Measurements from ENCODE around the gene THRB. TPM values are rescaled to one million over a fixed set of nuclear protein-coding genes. Genes with fewer than 3 reads are reported as not detected.
A peak's percentile ranks its signal among the peaks of the same experiment; 100 is the strongest.

The THRB gene
- total and polyA plus RNA-seq, 9 of the 15 experiments (the other 6 are each of a cell fraction or from before 2014, with no cell fraction given) = 1.7 to 14.9 (median 6.9) TPM

DNA sequence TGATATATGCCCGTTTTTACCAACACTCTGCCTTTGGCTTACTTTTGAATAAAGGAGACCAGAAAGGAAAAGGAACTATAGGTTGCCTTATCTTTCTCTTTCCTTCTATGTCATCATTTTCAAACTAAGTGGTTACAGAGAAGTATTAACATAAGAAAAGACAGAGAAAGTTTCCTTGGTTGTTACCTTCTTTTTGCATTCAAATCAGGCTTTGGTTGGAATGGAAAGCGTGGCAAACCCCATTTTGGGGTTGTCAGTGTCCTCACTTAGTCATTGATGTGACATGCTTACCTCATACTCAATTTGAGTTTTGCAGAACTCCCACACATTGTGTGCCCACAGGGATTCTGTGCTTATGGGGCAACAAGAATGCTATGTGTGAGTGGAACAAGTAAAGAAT, 3.7 kb upstream of the THRB start (continued):
- TF ChIP-seq MYBL2 (IDR thresholded peaks at IDR 0.05; ENCODE audit: low read depth) (no peak), MYBL2 (CRISPR knock-in tag; IDR thresholded peaks at IDR 0.05; ENCODE audit: borderline replicate concordance) (no peak), CCNT2 (IDR thresholded peaks at IDR 0.05; ENCODE audit: borderline replicate concordance, extremely low read depth, insufficient read length, low read depth, low read length) (no peak), FOXA1 (IDR thresholded peaks at IDR 0.05; ENCODE audit: borderline replicate concordance) (no peak), MYC (IDR thresholded peaks at IDR 0.05; ENCODE audit: low read depth, low read length) (no peak), MYC (CRISPR knock-in tag; IDR thresholded peaks at IDR 0.05; ENCODE audit: borderline replicate concordance, low read depth) (0 out of 2 replicates have a peak, but pooled peaks have one; percentile 33), ZNF212 (CRISPR knock-in tag; IDR thresholded peaks at IDR 0.05) (no peak), FOXA3 (CRISPR knock-in tag; conservative IDR thresholded peaks at IDR 0.05 in 1 of 2, IDR thresholded peaks at IDR 0.05 in 1 of 2) (0 out of 4 replicates have a peak, but pooled peaks of 1 of the 2 experiments have one; percentile 20), JUN (IDR thresholded peaks at IDR 0.05; ENCODE audit: borderline replicate concordance, low read depth, low read length) (no peak), JUN (CRISPR knock-in tag; IDR thresholded peaks at IDR 0.05; ENCODE audit: borderline replicate concordance) (no peak), ZNF644 (tag; IDR thresholded peaks at IDR 0.05; ENCODE audit: low read depth) (peak; percentile 66; the same call in 1 of the 2 replicates), EHMT2 (IDR thresholded peaks at IDR 0.05) (no peak), STAT5A (IDR thresholded peaks at IDR 0.05; ENCODE audit: borderline replicate concordance, low read length) (no peak), ZNF778 (CRISPR knock-in tag; IDR thresholded peaks at IDR 0.05) (no peak), NR4A1 (CRISPR knock-in tag; IDR thresholded peaks at IDR 0.05) (no peak), NR4A1 (tag; IDR thresholded peaks at IDR 0.05) (0 out of 2 replicates have a peak, but pooled peaks have one; percentile 54), C11orf30 (IDR thresholded peaks at IDR 0.05; ENCODE audit: low read depth) (no peak), SREBF1 (IDR thresholded peaks at IDR 0.05; ENCODE audit: borderline replicate concordance, low read depth, low read length) (no peak), NFE2 (IDR thresholded peaks at IDR 0.05; ENCODE audit: low read depth) (no peak), NCOA6 (IDR thresholded peaks at IDR 0.05) (no peak), FOSL1 (tag; conservative IDR thresholded peaks at IDR 0.05) (no peak; the same call in 1 of the 2 replicates), RB1 (IDR thresholded peaks at IDR 0.05; ENCODE audit: low read depth) (no peak), KDM1A (IDR thresholded peaks at IDR 0.05) (no peak), TFAM (CRISPR knock-in tag; conservative IDR thresholded peaks at IDR 0.05) (no peak), POLR2B (IDR thresholded peaks at IDR 0.05; ENCODE audit: low read depth, partially characterized antibody) (no peak), SMARCA5 (IDR thresholded peaks at IDR 0.05) (no peak), ZNF165 (CRISPR knock-in tag; IDR thresholded peaks at IDR 0.05; ENCODE audit: borderline replicate concordance) (no peak), ESRRB (CRISPR knock-in tag; IDR thresholded peaks at IDR 0.05; ENCODE audit: borderline replicate concordance) (no peak), NFYB (IDR thresholded peaks at IDR 0.05; ENCODE audit: extremely low read depth, insufficient read length) (no peak)
- TF ChIP-seq, protein P1, sequence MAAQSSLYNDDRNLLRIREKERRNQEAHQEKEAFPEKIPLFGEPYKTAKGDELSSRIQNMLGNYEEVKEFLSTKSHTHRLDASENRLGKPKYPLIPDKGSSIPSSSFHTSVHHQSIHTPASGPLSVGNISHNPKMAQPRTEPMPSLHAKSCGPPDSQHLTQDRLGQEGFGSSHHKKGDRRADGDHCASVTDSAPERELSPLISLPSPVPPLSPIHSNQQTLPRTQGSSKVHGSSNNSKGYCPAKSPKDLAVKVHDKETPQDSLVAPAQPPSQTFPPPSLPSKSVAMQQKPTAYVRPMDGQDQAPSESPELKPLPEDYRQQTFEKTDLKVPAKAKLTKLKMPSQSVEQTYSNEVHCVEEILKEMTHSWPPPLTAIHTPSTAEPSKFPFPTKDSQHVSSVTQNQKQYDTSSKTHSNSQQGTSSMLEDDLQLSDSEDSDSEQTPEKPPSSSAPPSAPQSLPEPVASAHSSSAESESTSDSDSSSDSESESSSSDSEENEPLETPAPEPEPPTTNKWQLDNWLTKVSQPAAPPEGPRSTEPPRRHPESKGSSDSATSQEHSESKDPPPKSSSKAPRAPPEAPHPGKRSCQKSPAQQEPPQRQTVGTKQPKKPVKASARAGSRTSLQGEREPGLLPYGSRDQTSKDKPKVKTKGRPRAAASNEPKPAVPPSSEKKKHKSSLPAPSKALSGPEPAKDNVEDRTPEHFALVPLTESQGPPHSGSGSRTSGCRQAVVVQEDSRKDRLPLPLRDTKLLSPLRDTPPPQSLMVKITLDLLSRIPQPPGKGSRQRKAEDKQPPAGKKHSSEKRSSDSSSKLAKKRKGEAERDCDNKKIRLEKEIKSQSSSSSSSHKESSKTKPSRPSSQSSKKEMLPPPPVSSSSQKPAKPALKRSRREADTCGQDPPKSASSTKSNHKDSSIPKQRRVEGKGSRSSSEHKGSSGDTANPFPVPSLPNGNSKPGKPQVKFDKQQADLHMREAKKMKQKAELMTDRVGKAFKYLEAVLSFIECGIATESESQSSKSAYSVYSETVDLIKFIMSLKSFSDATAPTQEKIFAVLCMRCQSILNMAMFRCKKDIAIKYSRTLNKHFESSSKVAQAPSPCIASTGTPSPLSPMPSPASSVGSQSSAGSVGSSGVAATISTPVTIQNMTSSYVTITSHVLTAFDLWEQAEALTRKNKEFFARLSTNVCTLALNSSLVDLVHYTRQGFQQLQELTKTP (IDR thresholded peaks at IDR 0.05; ENCODE audit: low read depth in 1 of 2, partially characterized antibody in 2 of 2) = no peak

Measured in K562 (cell line).